Stimulated activated CD4-positive, alpha-beta T cell treated with anti-CD3 and anti-CD28 coated beads, Interleukin-4, amount 100 ng/mL, for 48 hours (primary cell): ENCODE results near the gene DDN.

Experiments used
- DNase-seq, 2 donors: peaks; one replicate each; pipeline ENCODE4 v3.0.0-alpha.2; 2020; ENCODE audit warnings: low read depth in 2 of 2

Gene DDN

GRCh38 chr12:48999371-49000131, at the start of gene DDN:
Gene DDN, minus strand, starts transcription at chr12:48999375. Its CDS starts 88 bp downstream, at chr12:48999287.
- no peak for DNase-seq

GRCh38 chr12:49048953-49049352, 49.8 kb upstream of the DDN start:
- DNase-seq: no peak

GRCh38 chr12:49046129-49046895, 47.1 kb upstream of the DDN start:
- DNase-seq: no peak

- DNase-seq: no peak
These were observed 45.5 kb upstream of the DDN start for GRCh38 chr12:49044660-49045059.

- peak; percentile 72 to 85 for DNase-seq
These were observed 44.7 kb upstream of the DDN start for GRCh38 chr12:49043856-49044258.

GRCh38 chr12:49043241-49043640, 44.1 kb upstream of the DDN start:
- DNase-seq: no peak

GRCh38 chr12:49041881-49042484, 42.8 kb upstream of the DDN start:
- no peak for DNase-seq

- DNase-seq: no peak
These were observed 42.1 kb upstream of the DDN start for GRCh38 chr12:49041036-49041880.

- no peak for DNase-seq
These were observed 41.2 kb upstream of the DDN start for GRCh38 chr12:49040364-49040855.

- DNase-seq: no peak
These were observed 40.5 kb upstream of the DDN start for GRCh38 chr12:49039421-49040363.

- DNase-seq: no peak
These were observed 39.2 kb upstream of the DDN start for GRCh38 chr12:49038291-49038955.

GRCh38 chr12:49037947-49038237, 38.7 kb upstream of the DDN start:
- no peak for DNase-seq

- DNase-seq: no peak
These were observed 38.2 kb upstream of the DDN start for GRCh38 chr12:49037111-49037946.

- no peak for DNase-seq
These were observed 36.9 kb upstream of the DDN start for GRCh38 chr12:49036029-49036428.

- DNase-seq: no peak
These were observed 35.1 kb upstream of the DDN start for GRCh38 chr12:49034286-49034622.

GRCh38 chr12:49033611-49034285, 34.6 kb upstream of the DDN start:
- no peak for DNase-seq

GRCh38 chr12:49032679-49033447, 33.7 kb upstream of the DDN start:
- no peak for DNase-seq

GRCh38 chr12:49032276-49032675, 33.1 kb upstream of the DDN start:
- DNase-seq: no peak
